Neural cell (in vitro differentiated cells): ENCODE results near the gene SH2D3A. TPM values are rescaled to one million over a fixed set of nuclear protein-coding genes. Genes with fewer than 3 reads are reported as not detected.
A peak's percentile ranks its signal among the peaks of the same experiment; 100 is the strongest.

ENCODE experiments used
- H2AFZ ChIP-seq: fragments of 200-600, 300-800 bp; sonication (generic), shearing (Covaris generic); 2 replicates; pipeline ENCODE4 v1.6.0; 2014; ENCODE audit warnings: low read depth, mild to moderate bottlenecking, antibody characterized with exemption, low read length, moderate library complexity
- H3F3A ChIP-seq: fragments of 200-600 bp; shearing (Covaris generic); 2 replicates; pipeline ENCODE4 v1.6.1; 2016; ENCODE audit warnings: mild to moderate bottlenecking, moderate library complexity, mixed read lengths, antibody characterized with exemption, low read length; ENCODE audit not compliant: insufficient read depth, poor library complexity, severe bottlenecking
- H3K27ac ChIP-seq: fragments of 200-600, 300-800 bp; sonication (generic), shearing (Covaris generic); 2 replicates; pipeline ENCODE4 v1.5.1; 2014; ENCODE audit warnings: mild to moderate bottlenecking, low read length, moderate library complexity
- H3K27me3 ChIP-seq: fragments of 300-800, 200-600 bp; sonication (generic), shearing (Covaris generic); 2 replicates; pipeline ENCODE4 v1.6.0; 2014; ENCODE audit warnings: mild to moderate bottlenecking, low read depth, low read length, moderate library complexity; ENCODE audit not compliant: insufficient read depth
- H3K36me3 ChIP-seq: fragments of 300-800, 200-600 bp; sonication (generic), shearing (Covaris generic); 2 replicates; pipeline ENCODE4 v1.5.1; 2014; ENCODE audit warnings: mild to moderate bottlenecking, antibody characterized with exemption, low read length, moderate library complexity; ENCODE audit not compliant: insufficient read depth
- H3K4me2 ChIP-seq: fragments of 300-800, 200-600 bp; sonication (generic), shearing (Covaris generic); 2 replicates; pipeline ENCODE4 v1.6.0; 2014; ENCODE audit warnings: mild to moderate bottlenecking, low read length
- H3K4me3 ChIP-seq: fragments of 300-800, 200-600 bp; sonication (generic), shearing (Covaris generic); 2 replicates; pipeline ENCODE4 v1.5.1; 2014; ENCODE audit warnings: mild to moderate bottlenecking, low read length, moderate library complexity
- H3K79me2 ChIP-seq: fragments of 200-600 bp; shearing (Covaris generic); replicated peaks from 2 replicates; pipeline ENCODE4 v1.6.0; 2014; ENCODE audit warnings: mild to moderate bottlenecking, low read length, moderate library complexity; ENCODE audit not compliant: insufficient read depth
- H3K9ac ChIP-seq: fragments of 300-800, 200-600 bp; sonication (generic), shearing (Covaris generic); 2 replicates; pipeline ENCODE4 v1.6.1; 2016; ENCODE audit warnings: mild to moderate bottlenecking, low read length, mixed read lengths
- H3K9me2 ChIP-seq: fragments of 200-600 bp; shearing (Covaris generic); 2 replicates; pipeline ENCODE4 v1.6.1; 2016; ENCODE audit warnings: mild to moderate bottlenecking, low read length, mixed read lengths; ENCODE audit not compliant: insufficient read depth
- H3K9me3 ChIP-seq: fragments of 200-600, 300-800 bp; sonication (generic), shearing (Covaris generic); 2 replicates; pipeline ENCODE4 v1.6.1; 2016; ENCODE audit warnings: mild to moderate bottlenecking, mixed run types, low read length, moderate library complexity, mixed read lengths
- H4K20me1 ChIP-seq: fragments of 200-600 bp; shearing (Covaris generic); 2 replicates; pipeline ENCODE4 v1.6.1; 2016; ENCODE audit warnings: mild to moderate bottlenecking, mixed run types; ENCODE audit not compliant: insufficient read depth
- CTCF ChIP-seq: fragments of 450-650 bp; IDR thresholded peaks from 2 replicates; pipeline ENCODE4 v1.5.1; 2014; ENCODE audit warnings: antibody characterized with exemption, mild to moderate bottlenecking, moderate library complexity; ENCODE audit not compliant: poor library complexity, severe bottlenecking
- EP300 ChIP-seq: fragments of 450-650 bp; conservative IDR thresholded peaks from 2 replicates; pipeline ENCODE4 v1.6.1; 2014; ENCODE audit warnings: antibody characterized with exemption, mild to moderate bottlenecking, moderate library complexity; ENCODE audit not compliant: poor library complexity, severe bottlenecking
- EZH2 ChIP-seq: fragments of 200-600, 300-800 bp; shearing (Covaris generic), sonication (generic); IDR thresholded peaks from 2 replicates; pipeline ENCODE4 v1.6.1; 2014; ENCODE audit warnings: antibody characterized with exemption, low read length, borderline replicate concordance, mild to moderate bottlenecking; ENCODE audit not compliant: insufficient read depth, poor library complexity, severe bottlenecking
- MXI1 ChIP-seq: fragments of 450-650 bp; conservative IDR thresholded peaks from 2 replicates; pipeline ENCODE4 v1.6.1; 2014; ENCODE audit warnings: antibody characterized with exemption, mild to moderate bottlenecking; ENCODE audit not compliant: poor library complexity, severe bottlenecking
- POLR2AphosphoS5 ChIP-seq: IDR thresholded peaks from 2 replicates; pipeline ENCODE4 v1.6.1; 2012
- RAD21 ChIP-seq: fragments of 450-650 bp; conservative IDR thresholded peaks from 2 replicates; pipeline ENCODE4 v1.6.1; 2014; ENCODE audit warnings: antibody characterized with exemption, mild to moderate bottlenecking, moderate library complexity
- REST ChIP-seq: IDR thresholded peaks from 2 replicates; pipeline ENCODE4 v1.6.1; 2012; ENCODE audit warnings: borderline replicate concordance
- SMC3 ChIP-seq: fragments of 450-650 bp; conservative IDR thresholded peaks from 2 replicates; pipeline ENCODE4 v1.6.1; 2014; ENCODE audit warnings: antibody characterized with exemption, mild to moderate bottlenecking, moderate library complexity; ENCODE audit not compliant: poor library complexity
- TAF1 ChIP-seq: IDR thresholded peaks from 2 replicates; pipeline ENCODE4 v1.6.1; 2012; ENCODE audit warnings: low read depth
- polyA plus RNA-seq: library from polyadenylated mRNA; depleted of rRNA; stranded (reverse); fragments of >200 nt; gene quantifications from 2 replicates; pipeline ENCODE4 v1.2.3, GENCODE V29; 2014

The SH2D3A gene
- polyA plus RNA-seq, 1 donor from 2014 or later, result 3.6 TPM

GRCh38 chr19:6739390-6739882 lies 27.8 kb downstream of the SH2D3A start, which contains the start of gene TRIP10:
TRIP10 (plus strand) TSS chr19:6739680; CDS start chr19:6739762, 82 bp downstream.
- Histone ChIP-seq H3K4me2 (peak within 1 kb of the TSS; percentile 35), H3K27ac (peak within 1 kb of the TSS; percentile 61), H3K36me3 (no peaks in the 10 kb centered on the region), H3K9ac (peak within 1 kb of the TSS; percentile 38), H3K9me2 (no peaks in the 10 kb centered on the region), H3K79me2 (no peaks in the 10 kb centered on the region), H3K9me3 (no peaks in the 10 kb centered on the region), H2AFZ (peak within 1 kb of the TSS; percentile 56), H3K27me3 (peaks cover 8% of the 10 kb centered on the region), H4K20me1 (no peaks in the 10 kb centered on the region), H3K4me3 (peak within 1 kb of the TSS; percentile 65), H3F3A (no peaks in the 10 kb centered on the region)
- TF ChIP-seq POLR2AphosphoS5 (no peak), MXI1 (no peak), RAD21 (no peak), EP300 (no peak), CTCF (no peak), SMC3 (no peak), EZH2 (no peak), REST (no peak), TAF1 (no peak)

GRCh38 chr19:6738787-6739389 lies 28.3 kb downstream of the SH2D3A start:
- no peaks in the 10 kb centered on the region for H3K79me2 ChIP-seq
- H4K20me1 ChIP-seq, result no peaks in the 10 kb centered on the region
- peak overlapping the region; percentile 38 for H3K9ac ChIP-seq
- H3K9me2 ChIP-seq, result no peaks in the 10 kb centered on the region
- H3K36me3 ChIP-seq, result no peaks in the 10 kb centered on the region
- H2AFZ ChIP-seq, result peak overlapping the region; percentile 56
- H3K27ac ChIP-seq, result no peak overlapping the region
- H3K4me3 ChIP-seq, result peak overlapping the region; percentile 60
- peaks cover 8% of the 10 kb centered on the region for H3K27me3 ChIP-seq
- TF ChIP-seq MXI1 (no peak), CTCF (peak; percentile 7)
- no peaks in the 10 kb centered on the region for H3F3A ChIP-seq
- H3K4me2 ChIP-seq, result no peak overlapping the region
- H3K9me3 ChIP-seq, result no peaks in the 10 kb centered on the region
